GM18499 (cell line): ENCODE results near the gene MOSPD3.
"Not testable (repeated sequence)": the region's sequence is repeated elsewhere in the genome, so short reads cannot be mapped to it uniquely, and the experiment has no call there.

Experiments
- ATAC-seq: cut with Tn5 transposase; IDR thresholded peaks from one replicate; pipeline ENCODE4 v1.9.1; 2021; ENCODE audit warnings: moderate number of reproducible peaks; ENCODE audit not compliant: insufficient read depth, unreplicated experiment

MOSPD3 gene

DNA sequence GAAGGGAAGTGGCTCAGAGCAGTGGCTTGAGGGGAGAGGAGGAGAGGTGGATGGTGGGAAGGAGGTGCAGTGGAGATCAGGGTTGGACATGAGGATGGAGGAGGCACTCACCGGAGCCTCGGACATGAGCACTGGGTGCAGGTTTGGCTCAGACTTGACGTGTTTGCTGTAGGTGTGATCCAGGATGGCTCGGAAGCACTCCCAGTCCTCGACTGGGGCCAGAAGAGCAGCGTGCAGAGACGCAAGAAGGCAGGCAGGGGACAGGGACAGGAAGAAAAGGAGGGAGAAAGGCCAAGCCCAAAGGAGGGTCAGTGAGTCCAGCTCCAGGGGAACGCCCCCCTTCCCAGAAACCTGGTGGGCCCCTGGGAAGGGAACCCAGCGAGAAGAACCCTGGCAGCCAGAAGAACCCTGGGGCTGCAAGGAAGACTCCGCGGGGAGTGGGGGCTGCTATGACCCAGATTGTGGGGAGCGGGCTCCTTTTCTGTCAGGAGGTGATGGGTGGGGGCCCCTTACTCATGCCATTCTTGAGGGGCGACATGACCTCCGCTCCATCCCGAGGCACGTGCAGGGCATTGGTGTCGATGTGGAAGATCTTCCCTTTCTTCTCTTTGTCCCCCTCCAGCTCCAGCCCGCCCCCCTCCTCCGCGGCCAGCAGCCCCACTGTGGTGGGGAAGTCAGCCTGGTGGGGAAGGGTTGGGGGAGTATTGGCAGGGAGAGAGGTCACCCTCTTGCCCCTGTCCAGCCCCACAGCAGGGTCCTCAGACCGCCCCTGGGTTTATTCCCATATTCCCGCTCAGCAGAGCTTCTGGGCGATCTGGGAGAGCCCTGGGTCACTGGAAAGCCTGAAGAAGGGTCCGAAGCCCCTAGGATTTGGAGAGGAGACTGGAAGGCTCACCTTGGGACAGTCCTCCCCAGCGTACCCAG lies 42.8 kb downstream of the MOSPD3 start:
- no peak for ATAC-seq

DNA sequence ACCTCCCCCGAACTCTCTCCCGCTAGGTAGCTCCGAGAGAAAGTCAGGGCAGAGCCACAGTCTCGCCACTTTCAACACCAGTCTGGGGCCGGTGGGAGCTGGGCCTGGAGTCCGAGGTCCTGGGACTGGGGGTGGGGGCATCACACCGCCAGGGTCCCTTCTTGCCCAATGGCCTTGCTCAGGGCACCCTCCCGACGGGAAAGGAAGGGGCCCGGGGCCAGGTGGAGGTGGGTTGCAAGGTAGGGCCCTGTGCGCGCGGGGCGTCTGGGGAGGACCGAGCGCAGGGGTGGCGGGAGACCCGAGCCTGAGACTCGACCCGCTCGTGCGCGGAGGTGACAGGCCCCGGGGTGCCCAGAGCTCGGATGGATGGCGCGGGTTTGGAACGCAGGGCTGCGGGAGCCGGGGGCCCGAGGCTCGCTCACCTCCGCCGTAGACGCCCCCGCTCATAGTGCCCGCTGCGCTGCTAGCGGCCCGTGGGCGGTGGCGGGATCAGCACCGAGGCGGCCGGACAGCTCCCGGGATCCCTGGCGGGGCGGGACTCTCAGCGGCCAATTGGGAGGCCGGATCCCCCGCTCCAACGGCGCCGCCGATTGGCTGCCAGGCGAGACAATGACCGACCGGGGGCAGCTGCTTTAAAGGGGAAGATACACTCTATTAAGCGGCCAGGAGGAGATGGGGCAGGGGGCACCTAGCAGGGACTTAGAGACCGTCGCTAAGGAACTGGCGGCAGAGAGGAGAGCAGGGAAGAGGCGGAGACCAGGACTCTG lies 43.8 kb downstream of the MOSPD3 start, which contains the start of gene ACTL6B:
ACTL6B (minus strand) TSS at position 541 of the 767 bp plus-strand sequence; CDS start at position 447, 94 bp downstream.
- ATAC-seq: no peak

- not testable (repeated sequence) for ATAC-seq
Observed at GRCh38 chr7:100662194-100662776, 49.9 kb downstream of the MOSPD3 start.
